HFF-Myc (cell line): ENCODE data around the gene OR13C8.

Experiments
- DNase-seq: peaks from one replicate; pipeline ENCODE4 v3.0.0-alpha.2; 2011; ENCODE audit warnings: low read depth; ENCODE audit errors: extremely low read depth
- H3K4me3 ChIP-seq: replicated peaks from 2 replicates; pipeline ENCODE4 v1.5.1; 2011; ENCODE audit warnings: low read depth, mild to moderate bottlenecking, control low read depth, low read length
- TF ChIP-seq, protein P1 (sequence below): IDR thresholded peaks from 2 replicates; pipeline ENCODE4 v1.5.1; 2012; ENCODE audit warnings: mild to moderate bottlenecking, low read depth, low read length, control low read depth; ENCODE audit errors: missing control alignments

OR13C8 gene

DNA sequence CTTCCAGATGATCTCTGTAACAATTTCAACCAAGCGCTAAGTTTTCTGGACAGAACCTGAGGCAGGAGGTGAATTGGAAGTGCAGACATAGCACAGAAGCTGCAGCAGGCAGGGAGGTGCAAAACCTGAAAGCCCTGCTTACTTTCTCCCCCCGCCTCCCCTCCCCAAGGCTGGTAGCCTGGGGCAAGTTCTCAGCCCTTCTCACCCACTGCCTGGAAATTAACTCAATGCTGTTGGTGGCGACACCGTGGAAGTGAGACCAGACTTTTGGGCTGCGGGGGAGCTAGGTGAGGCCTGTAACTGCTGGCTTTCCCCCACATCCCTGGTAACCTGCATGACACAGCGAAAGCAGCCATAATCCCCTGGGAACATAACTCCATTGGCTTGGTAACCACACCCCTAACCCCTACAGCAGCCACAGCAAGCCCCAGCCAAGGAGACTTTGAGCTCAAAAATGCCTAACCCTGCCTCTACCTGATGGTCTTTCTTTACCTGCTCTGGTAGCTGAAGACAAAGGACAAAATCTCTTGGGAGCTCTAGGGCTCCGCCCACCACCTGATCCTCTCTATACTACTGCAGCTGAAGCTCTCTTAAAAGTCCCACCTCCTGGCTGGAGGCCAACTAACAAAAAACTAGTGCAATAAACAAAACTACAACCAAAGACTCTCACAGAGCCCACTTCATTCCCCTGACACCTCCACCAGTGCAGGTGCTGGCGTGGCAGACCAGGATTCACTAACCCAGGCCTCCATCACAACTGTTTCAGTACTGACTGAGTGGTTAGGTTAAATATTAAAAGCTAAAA lies 11.9 kb upstream of the OR13C8 start:
- DNase-seq, result no peak
- TF ChIP-seq, protein P1, sequence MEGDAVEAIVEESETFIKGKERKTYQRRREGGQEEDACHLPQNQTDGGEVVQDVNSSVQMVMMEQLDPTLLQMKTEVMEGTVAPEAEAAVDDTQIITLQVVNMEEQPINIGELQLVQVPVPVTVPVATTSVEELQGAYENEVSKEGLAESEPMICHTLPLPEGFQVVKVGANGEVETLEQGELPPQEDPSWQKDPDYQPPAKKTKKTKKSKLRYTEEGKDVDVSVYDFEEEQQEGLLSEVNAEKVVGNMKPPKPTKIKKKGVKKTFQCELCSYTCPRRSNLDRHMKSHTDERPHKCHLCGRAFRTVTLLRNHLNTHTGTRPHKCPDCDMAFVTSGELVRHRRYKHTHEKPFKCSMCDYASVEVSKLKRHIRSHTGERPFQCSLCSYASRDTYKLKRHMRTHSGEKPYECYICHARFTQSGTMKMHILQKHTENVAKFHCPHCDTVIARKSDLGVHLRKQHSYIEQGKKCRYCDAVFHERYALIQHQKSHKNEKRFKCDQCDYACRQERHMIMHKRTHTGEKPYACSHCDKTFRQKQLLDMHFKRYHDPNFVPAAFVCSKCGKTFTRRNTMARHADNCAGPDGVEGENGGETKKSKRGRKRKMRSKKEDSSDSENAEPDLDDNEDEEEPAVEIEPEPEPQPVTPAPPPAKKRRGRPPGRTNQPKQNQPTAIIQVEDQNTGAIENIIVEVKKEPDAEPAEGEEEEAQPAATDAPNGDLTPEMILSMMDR, result no peak
- H3K4me3 ChIP-seq, result no peak overlapping the region

DNA sequence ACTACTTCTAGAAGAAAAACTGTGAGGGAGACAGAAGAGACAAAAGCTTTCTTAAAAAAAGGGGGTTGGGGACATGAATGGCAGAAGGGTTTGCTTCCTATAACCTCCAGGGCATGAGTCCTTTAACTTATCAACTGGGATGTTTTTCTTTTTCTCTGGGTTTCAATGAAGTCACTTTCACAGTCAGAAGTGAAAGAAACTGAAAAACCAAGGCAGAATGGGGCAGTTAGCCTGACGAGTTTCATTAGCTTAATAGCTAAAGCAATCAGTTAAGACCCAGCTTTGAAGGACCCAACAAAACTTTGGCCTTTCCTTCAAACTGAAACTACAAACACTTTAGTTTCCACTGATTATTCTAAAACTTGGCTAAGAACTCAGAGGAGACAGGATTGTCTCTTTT lies 4.6 kb upstream of the OR13C8 start:
- H3K4me3 ChIP-seq, result no peak overlapping the region
- no peak for DNase-seq
- TF ChIP-seq, protein P1, result no peak

DNA sequence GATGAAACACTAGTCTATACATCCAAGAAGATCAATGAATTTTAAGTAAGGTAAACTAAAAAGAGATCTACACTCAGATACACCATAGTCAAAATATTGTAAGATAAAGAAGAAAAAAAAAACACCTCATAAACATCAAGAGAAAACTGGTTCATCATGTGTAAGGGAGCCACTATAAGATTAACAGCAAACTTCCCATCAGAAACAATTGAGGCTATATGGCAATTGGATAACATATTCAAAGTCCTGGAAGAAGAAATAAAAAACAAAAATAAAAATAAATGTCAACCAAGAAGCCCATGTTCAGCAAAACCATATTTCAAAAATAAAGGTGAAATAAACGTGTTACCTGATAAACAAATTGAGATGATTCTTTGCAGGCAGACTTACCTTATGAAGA lies 3.6 kb downstream of the OR13C8 start:
- DNase-seq, result no peak
- TF ChIP-seq, protein P1, result no peak
- H3K4me3 ChIP-seq, result no peak overlapping the region

DNA sequence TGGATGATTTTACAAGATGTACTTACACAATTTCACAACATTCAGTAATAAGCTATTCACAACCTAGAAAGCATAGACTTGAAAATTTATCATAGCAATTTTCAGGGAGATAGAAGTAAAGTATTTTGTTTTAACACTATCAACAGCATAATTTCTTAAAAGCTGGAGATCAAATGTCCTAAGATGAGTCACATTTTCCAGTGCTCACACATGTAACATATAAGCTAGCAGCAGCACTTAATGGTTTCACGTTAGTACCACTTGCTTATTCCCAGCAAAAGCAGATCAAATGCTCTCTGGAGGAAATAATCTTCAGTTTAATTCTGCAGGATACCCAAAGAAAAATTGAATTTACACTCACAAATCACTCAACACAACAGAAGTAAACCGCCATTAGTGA lies 6.5 kb downstream of the OR13C8 start:
- DNase-seq, result no peak
- no peak overlapping the region for H3K4me3 ChIP-seq
- TF ChIP-seq, protein P1, result no peak

DNA sequence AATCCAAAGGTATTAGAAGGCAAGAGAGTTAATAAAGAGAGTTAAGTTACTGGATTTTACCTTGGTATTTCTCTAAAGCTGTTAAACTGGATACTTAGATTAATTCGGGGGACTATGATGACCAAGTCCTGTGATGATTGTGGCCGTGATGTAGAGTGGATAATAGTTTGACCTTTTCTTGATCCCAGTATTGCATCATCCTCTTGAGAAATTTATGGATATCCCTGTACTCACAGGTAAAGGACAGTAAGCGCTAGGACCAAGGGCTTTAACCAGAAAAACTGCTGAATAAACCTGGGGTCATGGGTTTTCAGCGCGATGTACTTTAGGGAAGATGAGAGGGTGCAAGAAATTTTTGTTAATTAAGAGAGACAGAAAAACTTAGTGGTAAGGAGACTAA lies 8.3 kb downstream of the OR13C8 start:
- no peak for DNase-seq
- no peak overlapping the region for H3K4me3 ChIP-seq
- TF ChIP-seq, protein P1, result no peak

- H3K4me3 ChIP-seq, result no peak overlapping the region
- DNase-seq, result no peak
- TF ChIP-seq, protein P1, result no peak
Measured at GRCh38 chr9:104580562-104580961, 11.6 kb downstream of the OR13C8 start.
